Naive B cell (primary cell): ENCODE results near the gene LRRC27. TPM values are rescaled to one million over a fixed set of nuclear protein-coding genes. Genes with fewer than 3 reads are reported as not detected.
"Not testable (repeated sequence)": the region's sequence is repeated elsewhere in the genome, so short reads cannot be mapped to it uniquely, and the experiment has no call there.

ENCODE experiments used
- ATAC-seq, 2 donors: fragments of 150-1000 bp; cut with Tn5 transposase; 2 replicates each; pipeline ENCODE4 v1.10.0; 2021; ENCODE audit warnings: low read depth in 2 of 2, mild to moderate bottlenecking in 2 of 2, moderate library complexity in 2 of 2
- DNase-seq: peaks from one replicate; pipeline ENCODE4 v3.0.0; 2022
- H3K27ac Mint-ChIP-seq, 6 donors: one replicate each; pipeline ENCODE4 v1.8.0; 2020 to 2022; ENCODE audit warnings: mild to moderate bottlenecking in 6 of 6, mixed read lengths in 6 of 6, moderate library complexity in 5 of 6, inconsistent platforms in 2 of 6
- H3K27me3 Mint-ChIP-seq, 3 donors: one replicate each; pipeline ENCODE4 v1.8.0; 2021 to 2022; ENCODE audit warnings: mixed read lengths in 3 of 3, mild to moderate bottlenecking in 1 of 3
- H3K36me3 Mint-ChIP-seq, 2 donors: one replicate each; pipeline ENCODE4 v1.8.0; 2020 to 2022; ENCODE audit warnings: mixed read lengths in 2 of 2, inconsistent platforms in 1 of 2, mild to moderate bottlenecking in 1 of 2
- H3K4me1 Mint-ChIP-seq, 3 donors: one replicate each; pipeline ENCODE4 v1.8.0; 2020 to 2022; ENCODE audit warnings: mixed read lengths in 3 of 3, inconsistent platforms in 1 of 3, mild to moderate bottlenecking in 1 of 3, moderate library complexity in 1 of 3
- H3K4me3 Mint-ChIP-seq, 8 donors: one replicate each; pipeline ENCODE4 v1.8.0; 2020 to 2022; ENCODE audit warnings: mild to moderate bottlenecking in 8 of 8, mixed read lengths in 8 of 8, moderate library complexity in 8 of 8, inconsistent platforms in 2 of 8
- H3K9me3 Mint-ChIP-seq, 7 donors: one replicate each; pipeline ENCODE4 v1.8.0; 2020 to 2022; ENCODE audit warnings: mixed read lengths in 7 of 7, mild to moderate bottlenecking in 5 of 7, inconsistent platforms in 2 of 7, moderate library complexity in 1 of 7
- polyA plus RNA-seq, 6 donors: library from polyadenylated mRNA; unstranded; fragments of 300-500 nt; fragmentation: Illumina TruSeq; gene quantifications; one replicate each; pipeline ENCODE4 v1.2.3, GENCODE V29; 2021; ENCODE audit warnings: low read depth in 6 of 6

Gene LRRC27
- polyA plus RNA-seq, 6 donors from 2014 or later: 7.7 to 11.1 (median 8.7) TPM

GRCh38 chr10:132375116-132375794 is 43.3 kb downstream of the LRRC27 start:
- Mint-ChIP-seq H3K4me1 (peaks cover 0 to 5% (median 4%) of the 10 kb centered on the region in 3 donors), H3K27me3 (peaks cover 5 to 27% (median 19%) of the 10 kb centered on the region in 3 donors), H3K36me3 (peaks cover 0 to 8% of the 10 kb centered on the region in 2 donors), H3K9me3 (no peaks in the 10 kb centered on the region), H3K27ac (no peak overlapping the region), H3K4me3 (no peak overlapping the region)
- ATAC-seq (no peak), DNase-seq (no peak)

- Mint-ChIP-seq H3K27me3 (peaks cover 5 to 22% (median 17%) of the 10 kb centered on the region in 3 donors), H3K4me1 (peaks cover 0 to 5% (median 4%) of the 10 kb centered on the region in 3 donors), H3K4me3 (no peak overlapping the region), H3K27ac (peak overlapping the region in 2 of 6 donors; percentile 63 to 68), H3K9me3 (no peaks in the 10 kb centered on the region), H3K36me3 (peaks cover 0 to 8% of the 10 kb centered on the region in 2 donors)
- no peak for DNase-seq
- ATAC-seq: no peak
Measured at GRCh38 chr10:132375795-132376297, 43.9 kb downstream of the LRRC27 start.

GRCh38 chr10:132376394-132376851 is 44.4 kb downstream of the LRRC27 start:
- ATAC-seq: no peak

GRCh38 chr10:132377326-132377725 is 45.3 kb downstream of the LRRC27 start:
- ATAC-seq (no peak), DNase-seq (no peak)
- Mint-ChIP-seq H3K9me3 (no peaks in the 10 kb centered on the region), H3K4me1 (no peaks in the 10 kb centered on the region), H3K27ac (no peak overlapping the region), H3K4me3 (no peak overlapping the region), H3K36me3 (peaks cover 0 to 8% of the 10 kb centered on the region in 2 donors), H3K27me3 (peaks cover 0 to 8% (median 6%) of the 10 kb centered on the region in 3 donors)

More at GRCh38 chr10:132376394-132376851, 44.4 kb downstream of the LRRC27 start:
- H3K36me3 Mint-ChIP-seq: peaks cover 0 to 8% of the 10 kb centered on the region in 2 donors
- H3K27ac Mint-ChIP-seq: peak overlapping the region in 1 of 6 donors; percentile 40
- H3K9me3 Mint-ChIP-seq: no peaks in the 10 kb centered on the region
- peaks cover 5 to 17% (median 12%) of the 10 kb centered on the region in 3 donors for H3K27me3 Mint-ChIP-seq
- no peak for DNase-seq
- no peak overlapping the region for H3K4me3 Mint-ChIP-seq
- H3K4me1 Mint-ChIP-seq: peaks cover 0 to 5% (median 4%) of the 10 kb centered on the region in 3 donors

GRCh38 chr10:132379026-132379425 is 47.0 kb downstream of the LRRC27 start:
- H3K4me1 Mint-ChIP-seq, H3K27me3 Mint-ChIP-seq, ATAC-seq, DNase-seq, H3K27ac Mint-ChIP-seq, H3K36me3 Mint-ChIP-seq, H3K4me3 Mint-ChIP-seq, H3K9me3 Mint-ChIP-seq: not testable (repeated sequence)

GRCh38 chr10:132380986-132381385 is 49.0 kb downstream of the LRRC27 start:
- H3K4me3 Mint-ChIP-seq, H3K27me3 Mint-ChIP-seq, H3K9me3 Mint-ChIP-seq, H3K4me1 Mint-ChIP-seq, ATAC-seq, DNase-seq, H3K36me3 Mint-ChIP-seq, H3K27ac Mint-ChIP-seq: not testable (repeated sequence)

GRCh38 chr10:132381741-132382140 is 49.7 kb downstream of the LRRC27 start:
- H3K4me3 Mint-ChIP-seq: no peak overlapping the region
- peaks cover 0 to 8% of the 10 kb centered on the region in 2 donors for H3K36me3 Mint-ChIP-seq
- no peaks in the 10 kb centered on the region for H3K9me3 Mint-ChIP-seq
- peaks cover 0 to 12% (median 7%) of the 10 kb centered on the region in 3 donors for H3K4me1 Mint-ChIP-seq
- H3K27me3 Mint-ChIP-seq: peaks cover 0 to 8% (median 6%) of the 10 kb centered on the region in 3 donors
- no peak for DNase-seq
- peak overlapping the region in 1 of 6 donors; percentile 70 for H3K27ac Mint-ChIP-seq
- ATAC-seq: no peak

GRCh38 chr10:132382231-132382922 is 50.4 kb downstream of the LRRC27 start:
- DNase-seq (no peak), ATAC-seq (no peak)
- Mint-ChIP-seq H3K27me3 (peaks cover 0 to 8% (median 6%) of the 10 kb centered on the region in 3 donors), H3K4me1 (peaks cover 2 to 15% (median 9%) of the 10 kb centered on the region in 3 donors), H3K27ac (no peak overlapping the region), H3K36me3 (peaks cover 0 to 8% of the 10 kb centered on the region in 2 donors), H3K4me3 (peak overlapping the region in 1 of 8 donors; percentile 47), H3K9me3 (no peaks in the 10 kb centered on the region)

- Mint-ChIP-seq H3K27ac (peak overlapping the region in 1 of 6 donors; percentile 6), H3K4me3 (no peak overlapping the region), H3K36me3 (peaks cover 0 to 8% of the 10 kb centered on the region in 2 donors), H3K27me3 (peaks cover 0 to 8% (median 6%) of the 10 kb centered on the region in 3 donors), H3K4me1 (peaks cover 8 to 21% (median 15%) of the 10 kb centered on the region in 3 donors), H3K9me3 (no peaks in the 10 kb centered on the region)
- ATAC-seq (no peak), DNase-seq (no peak)
Measured at GRCh38 chr10:132383101-132383500, 51.1 kb downstream of the LRRC27 start.

GRCh38 chr10:132383751-132384196 is 51.8 kb downstream of the LRRC27 start:
- Mint-ChIP-seq H3K36me3 (peaks cover 0 to 8% of the 10 kb centered on the region in 2 donors), H3K9me3 (no peaks in the 10 kb centered on the region), H3K4me1 (peaks cover 8 to 21% (median 15%) of the 10 kb centered on the region in 3 donors), H3K27ac (peak overlapping the region in 3 of 6 donors; percentile 16 to 93 (median 79)), H3K4me3 (no peak overlapping the region), H3K27me3 (peaks cover 0 to 8% (median 6%) of the 10 kb centered on the region in 3 donors)
- ATAC-seq (no peak), DNase-seq (no peak)

GRCh38 chr10:132384618-132385388 is 52.8 kb downstream of the LRRC27 start:
- no peak for DNase-seq
- peak overlapping the region; percentile 24 to 93 (median 76) for H3K27ac Mint-ChIP-seq

GRCh38 chr10:132385389-132385667 is 53.3 kb downstream of the LRRC27 start:
- ATAC-seq (no peak), DNase-seq (no peak)
- H3K36me3 Mint-ChIP-seq: no peaks in the 10 kb centered on the region
- peak overlapping the region in 1 of 8 donors; percentile 41 for H3K4me3 Mint-ChIP-seq
- H3K4me1 Mint-ChIP-seq: peaks cover 8 to 21% (median 15%) of the 10 kb centered on the region in 3 donors
- no peaks in the 10 kb centered on the region for H3K27me3 Mint-ChIP-seq
- peak overlapping the region in 5 of 6 donors; percentile 60 to 93 (median 81) for H3K27ac Mint-ChIP-seq
- no peaks in the 10 kb centered on the region for H3K9me3 Mint-ChIP-seq

More at GRCh38 chr10:132384618-132385388, 52.8 kb downstream of the LRRC27 start:
- Mint-ChIP-seq H3K4me3 (peak overlapping the region in 2 of 8 donors; percentile 41 to 61), H3K4me1 (peaks cover 8 to 21% (median 15%) of the 10 kb centered on the region in 3 donors), H3K9me3 (no peaks in the 10 kb centered on the region), H3K27me3 (no peaks in the 10 kb centered on the region), H3K36me3 (no peaks in the 10 kb centered on the region)
- ATAC-seq: no peak
